NB4 (cell line): ENCODE measurements around the gene DMRTB1.

Source experiments
- CTCF ChIP-seq: IDR thresholded peaks from one replicate; pipeline ENCODE4 v1.5.1; 2012; ENCODE audit warnings: low read depth, low read length
- POLR2A ChIP-seq: IDR thresholded peaks from 2 replicates; pipeline ENCODE4 v1.6.1; 2011; ENCODE audit warnings: mild to moderate bottlenecking; ENCODE audit not compliant: insufficient read length; ENCODE audit errors: extremely low read depth

GRCh38 chr1:53511323-53511932 is 52.2 kb downstream of the DMRTB1 start:
- no peak for TF ChIP-seq CTCF
- TF ChIP-seq POLR2A: no peak
